Liver (tissue), 9 donors: ENCODE results near the gene SCN9A. TPM values are rescaled to one million over a fixed set of nuclear protein-coding genes. Genes with fewer than 3 reads are reported as not detected.

Source experiments
- DNase-seq: peaks from one replicate; pipeline ENCODE4 v3.0.0-alpha.2; 2017; ENCODE audit warnings: low spot score
- H3K27ac ChIP-seq, 2 donors: one replicate each; pipeline ENCODE4 v1.7.0; 2013; ENCODE audit warnings: inconsistent platforms in 2 of 2, low read length in 2 of 2, control low read depth in 1 of 2, low read depth in 1 of 2, mild to moderate bottlenecking in 1 of 2
- H3K27me3 ChIP-seq, 4 donors: one replicate each; pipeline versions ENCODE4 v1.6.1 to v1.7.0; 2013; ENCODE audit warnings: low read length in 3 of 4, inconsistent platforms in 1 of 4, mild to moderate bottlenecking in 1 of 4, moderate library complexity in 1 of 4; ENCODE audit not compliant: control insufficient read depth in 4 of 4, insufficient read depth in 4 of 4
- H3K36me3 ChIP-seq, 4 donors: one replicate each; pipeline versions ENCODE4 v1.6.1 to v1.7.0; 2013; ENCODE audit warnings: low read length in 3 of 4, mild to moderate bottlenecking in 3 of 4, low read depth in 1 of 4, moderate library complexity in 1 of 4; ENCODE audit not compliant: control insufficient read depth in 4 of 4, insufficient read depth in 3 of 4
- H3K4me1 ChIP-seq, 4 donors: one replicate each; pipeline versions ENCODE4 v1.6.1 to v1.7.0; 2013; ENCODE audit warnings: low read length in 3 of 4, mild to moderate bottlenecking in 3 of 4, moderate library complexity in 1 of 4; ENCODE audit not compliant: control insufficient read depth in 4 of 4, insufficient read depth in 4 of 4
- H3K4me3 ChIP-seq, 3 donors: one replicate each; pipeline versions ENCODE4 v1.6.1 to v1.7.0; 2013; ENCODE audit warnings: low read length in 3 of 3, control low read depth in 1 of 3, low read depth in 1 of 3, mild to moderate bottlenecking in 1 of 3
- H3K9ac ChIP-seq, 2 donors: one replicate each; pipeline ENCODE4 v1.7.0; 2013; ENCODE audit warnings: low read length in 2 of 2, mild to moderate bottlenecking in 2 of 2, moderate library complexity in 2 of 2, control low read depth in 1 of 2, low read depth in 1 of 2
- H3K9me3 ChIP-seq, 4 donors: one replicate each; pipeline versions ENCODE4 v1.6.1 to v1.7.0; 2013; ENCODE audit warnings: low read length in 3 of 4; ENCODE audit not compliant: control insufficient read depth in 4 of 4
- FOXA1 ChIP-seq: IDR thresholded peaks from 2 replicates; pipeline ENCODE4 v1.6.1; 2016; ENCODE audit warnings: antibody characterized with exemption
- FOXA2 ChIP-seq: IDR thresholded peaks from 2 replicates; pipeline ENCODE4 v1.6.1; 2016; ENCODE audit warnings: antibody characterized with exemption
- GABPA ChIP-seq, 2 donors: IDR thresholded peaks in 1 of 2; conservative IDR thresholded peaks in 1 of 2; 2 replicates each; pipeline ENCODE4 v1.6.1; 2016; ENCODE audit warnings: antibody characterized with exemption in 2 of 2, mild to moderate bottlenecking in 1 of 2, moderate library complexity in 1 of 2
- HNF4G ChIP-seq: IDR thresholded peaks from 2 replicates; pipeline ENCODE4 v1.6.1; 2016; ENCODE audit warnings: antibody characterized with exemption
- JUND ChIP-seq, 2 donors: IDR thresholded peaks; 2 replicates each; pipeline ENCODE4 v1.6.1; 2016; ENCODE audit warnings: antibody characterized with exemption in 2 of 2
- NR2F2 ChIP-seq: IDR thresholded peaks from 2 replicates; pipeline ENCODE4 v1.6.1; 2016; ENCODE audit warnings: antibody characterized with exemption
- RAD21 ChIP-seq, 2 donors: IDR thresholded peaks; 2 replicates each; pipeline ENCODE4 v1.6.1; 2016; ENCODE audit warnings: antibody characterized with exemption in 2 of 2, mild to moderate bottlenecking in 2 of 2
- RXRA ChIP-seq, 2 donors: IDR thresholded peaks; 2 replicates each; pipeline ENCODE4 v1.6.1; 2017 to 2018; ENCODE audit warnings: antibody characterized with exemption in 2 of 2, mild to moderate bottlenecking in 1 of 2
- SP1 ChIP-seq: IDR thresholded peaks from 2 replicates; pipeline ENCODE4 v1.6.1; 2018; ENCODE audit warnings: antibody characterized with exemption, mild to moderate bottlenecking
- YY1 ChIP-seq: IDR thresholded peaks from 2 replicates; pipeline ENCODE4 v1.6.1; 2016; ENCODE audit warnings: antibody characterized with exemption, mild to moderate bottlenecking
- WGBS: extraction: QIAGEN DNeasy Blood & Tissue Kit; methylation state at CpG from one replicate; pipeline ENCODE4 v1.1.7; 2013; 5-methylcytosine and 5-hydroxymethylcytosine counted together
- polyA plus RNA-seq, 2 donors: library from polyadenylated mRNA; stranded (reverse) in 1 of 2; unstranded in 1 of 2; fragments of 200-250 nt in 1 of 2; fragments of >200 nt in 1 of 2; fragmentation: Nextera tagmentation in 1 of 2; extraction: Ambion mirVana in 1 of 2; gene quantifications; one replicate each; pipeline versions ENCODE4 v1.2.1 to v1.2.3, GENCODE V29; 2013 to 2015
- total RNA-seq, 2 donors: library from RNA; depleted of rRNA; stranded (reverse); fragments of >200 nt; gene quantifications; one replicate each; pipeline ENCODE4 v1.2.3, GENCODE V29; 2014
- TF ChIP-seq, protein P1 (sequence below): fragments of 150-350 bp; IDR thresholded peaks from 2 replicates; pipeline ENCODE4 v1.5.1; 2017; ENCODE audit warnings: improper control_type of control experiment, low read depth, low read length; ENCODE audit not compliant: missing input control
- TF ChIP-seq, protein P2 (sequence below): IDR thresholded peaks from 2 replicates; pipeline ENCODE4 v1.6.1; 2016; ENCODE audit warnings: antibody characterized with exemption
- TF ChIP-seq, protein P3 (sequence below): IDR thresholded peaks from 2 replicates; pipeline ENCODE4 v1.6.1; 2016; ENCODE audit warnings: antibody characterized with exemption, mild to moderate bottlenecking
- TF ChIP-seq, protein P4 (sequence below): IDR thresholded peaks from 2 replicates; pipeline ENCODE4 v1.6.1; 2016; ENCODE audit warnings: antibody characterized with exemption
- donor health status: healthy.
- donor health status: healthy.
- donor health status: healthy.
- donor health status: healthy.
- donor health status: healthy.

The SCN9A gene
- total and polyA plus RNA-seq, 4 donors: 1.2 to 10.1 (median 9.2) TPM

DNA sequence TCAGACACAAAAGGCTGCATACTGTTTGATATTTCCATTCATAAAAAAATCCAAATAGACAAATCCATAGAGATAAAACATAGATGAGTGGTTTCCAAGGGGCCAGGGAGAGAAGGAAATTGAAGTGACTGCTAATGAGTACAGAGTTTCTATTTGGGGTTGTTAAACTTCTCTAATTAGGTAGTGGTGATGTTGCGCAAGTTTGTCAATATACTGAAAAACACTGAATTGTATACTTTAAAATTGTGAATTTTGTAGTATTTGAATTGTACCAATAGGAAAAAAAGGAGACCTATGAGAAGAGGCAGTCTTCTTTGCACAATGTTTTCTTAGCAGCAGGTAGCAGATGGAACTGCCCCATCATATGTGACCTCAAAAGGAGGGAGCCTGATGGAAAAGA is 71.1 kb downstream of the SCN9A start:
- Histone ChIP-seq H3K9me3 (no peaks in the 10 kb centered on the region), H3K36me3 (peaks cover 0 to 2% (median 0%) of the 10 kb centered on the region in 4 donors), H3K27me3 (no peaks in the 10 kb centered on the region), H3K9ac (no peak overlapping the region), H3K4me3 (no peak overlapping the region), H3K4me1 (no peaks in the 10 kb centered on the region), H3K27ac (no peak overlapping the region)
- WGBS: 100% methylated on average over 1 of the region's 1 CpG
- DNase-seq: no peak
- TF ChIP-seq FOXA1: no peak
- TF ChIP-seq, protein P1, sequence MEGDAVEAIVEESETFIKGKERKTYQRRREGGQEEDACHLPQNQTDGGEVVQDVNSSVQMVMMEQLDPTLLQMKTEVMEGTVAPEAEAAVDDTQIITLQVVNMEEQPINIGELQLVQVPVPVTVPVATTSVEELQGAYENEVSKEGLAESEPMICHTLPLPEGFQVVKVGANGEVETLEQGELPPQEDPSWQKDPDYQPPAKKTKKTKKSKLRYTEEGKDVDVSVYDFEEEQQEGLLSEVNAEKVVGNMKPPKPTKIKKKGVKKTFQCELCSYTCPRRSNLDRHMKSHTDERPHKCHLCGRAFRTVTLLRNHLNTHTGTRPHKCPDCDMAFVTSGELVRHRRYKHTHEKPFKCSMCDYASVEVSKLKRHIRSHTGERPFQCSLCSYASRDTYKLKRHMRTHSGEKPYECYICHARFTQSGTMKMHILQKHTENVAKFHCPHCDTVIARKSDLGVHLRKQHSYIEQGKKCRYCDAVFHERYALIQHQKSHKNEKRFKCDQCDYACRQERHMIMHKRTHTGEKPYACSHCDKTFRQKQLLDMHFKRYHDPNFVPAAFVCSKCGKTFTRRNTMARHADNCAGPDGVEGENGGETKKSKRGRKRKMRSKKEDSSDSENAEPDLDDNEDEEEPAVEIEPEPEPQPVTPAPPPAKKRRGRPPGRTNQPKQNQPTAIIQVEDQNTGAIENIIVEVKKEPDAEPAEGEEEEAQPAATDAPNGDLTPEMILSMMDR: no peak
- TF ChIP-seq, protein P2, sequence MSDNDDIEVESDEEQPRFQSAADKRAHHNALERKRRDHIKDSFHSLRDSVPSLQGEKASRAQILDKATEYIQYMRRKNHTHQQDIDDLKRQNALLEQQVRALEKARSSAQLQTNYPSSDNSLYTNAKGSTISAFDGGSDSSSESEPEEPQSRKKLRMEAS: no peak
- no peak for TF ChIP-seq JUND (IDR thresholded peaks at IDR 0.05)
- TF ChIP-seq GABPA (IDR thresholded peaks at IDR 0.05 in 1 of 2, conservative IDR thresholded peaks at IDR 0.05 in 1 of 2): no peak
- TF ChIP-seq FOXA2: no peak
- TF ChIP-seq RXRA (IDR thresholded peaks at IDR 0.05): no peak
- TF ChIP-seq, protein P3, sequence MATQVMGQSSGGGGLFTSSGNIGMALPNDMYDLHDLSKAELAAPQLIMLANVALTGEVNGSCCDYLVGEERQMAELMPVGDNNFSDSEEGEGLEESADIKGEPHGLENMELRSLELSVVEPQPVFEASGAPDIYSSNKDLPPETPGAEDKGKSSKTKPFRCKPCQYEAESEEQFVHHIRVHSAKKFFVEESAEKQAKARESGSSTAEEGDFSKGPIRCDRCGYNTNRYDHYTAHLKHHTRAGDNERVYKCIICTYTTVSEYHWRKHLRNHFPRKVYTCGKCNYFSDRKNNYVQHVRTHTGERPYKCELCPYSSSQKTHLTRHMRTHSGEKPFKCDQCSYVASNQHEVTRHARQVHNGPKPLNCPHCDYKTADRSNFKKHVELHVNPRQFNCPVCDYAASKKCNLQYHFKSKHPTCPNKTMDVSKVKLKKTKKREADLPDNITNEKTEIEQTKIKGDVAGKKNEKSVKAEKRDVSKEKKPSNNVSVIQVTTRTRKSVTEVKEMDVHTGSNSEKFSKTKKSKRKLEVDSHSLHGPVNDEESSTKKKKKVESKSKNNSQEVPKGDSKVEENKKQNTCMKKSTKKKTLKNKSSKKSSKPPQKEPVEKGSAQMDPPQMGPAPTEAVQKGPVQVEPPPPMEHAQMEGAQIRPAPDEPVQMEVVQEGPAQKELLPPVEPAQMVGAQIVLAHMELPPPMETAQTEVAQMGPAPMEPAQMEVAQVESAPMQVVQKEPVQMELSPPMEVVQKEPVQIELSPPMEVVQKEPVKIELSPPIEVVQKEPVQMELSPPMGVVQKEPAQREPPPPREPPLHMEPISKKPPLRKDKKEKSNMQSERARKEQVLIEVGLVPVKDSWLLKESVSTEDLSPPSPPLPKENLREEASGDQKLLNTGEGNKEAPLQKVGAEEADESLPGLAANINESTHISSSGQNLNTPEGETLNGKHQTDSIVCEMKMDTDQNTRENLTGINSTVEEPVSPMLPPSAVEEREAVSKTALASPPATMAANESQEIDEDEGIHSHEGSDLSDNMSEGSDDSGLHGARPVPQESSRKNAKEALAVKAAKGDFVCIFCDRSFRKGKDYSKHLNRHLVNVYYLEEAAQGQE: no peak
- TF ChIP-seq NR2F2: no peak
- TF ChIP-seq RAD21 (IDR thresholded peaks at IDR 0.05): no peak
- no peak for TF ChIP-seq YY1
- TF ChIP-seq, protein P4, sequence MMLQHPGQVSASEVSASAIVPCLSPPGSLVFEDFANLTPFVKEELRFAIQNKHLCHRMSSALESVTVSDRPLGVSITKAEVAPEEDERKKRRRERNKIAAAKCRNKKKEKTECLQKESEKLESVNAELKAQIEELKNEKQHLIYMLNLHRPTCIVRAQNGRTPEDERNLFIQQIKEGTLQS: no peak

DNA sequence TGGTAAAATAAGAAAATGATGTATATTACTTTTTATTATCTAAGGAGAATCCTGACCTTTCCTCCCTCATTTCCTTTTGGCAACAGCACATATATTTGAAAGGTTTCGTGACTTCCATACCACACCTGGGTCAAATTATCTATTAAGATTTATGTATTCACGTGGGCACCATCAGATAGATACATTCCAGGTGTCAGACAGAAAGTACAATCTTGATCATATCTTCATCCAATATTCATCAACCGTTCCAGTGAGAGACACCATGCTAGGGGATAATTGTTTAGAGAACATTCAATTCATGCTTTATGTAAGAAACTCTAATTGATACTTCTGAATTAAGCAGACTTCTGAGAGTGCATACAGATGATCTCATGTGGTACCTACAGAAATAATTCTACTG is 73.7 kb downstream of the SCN9A start:
- Histone ChIP-seq H3K4me3 (no peak overlapping the region), H3K4me1 (no peaks in the 10 kb centered on the region), H3K9me3 (no peaks in the 10 kb centered on the region), H3K27me3 (no peaks in the 10 kb centered on the region), H3K36me3 (peaks cover 0 to 2% (median 0%) of the 10 kb centered on the region in 4 donors), H3K27ac (no peak overlapping the region), H3K9ac (no peak overlapping the region)
- DNase-seq: no peak
- WGBS: 63% methylated on average over 3 of the region's 3 CpGs
- no peak for TF ChIP-seq RAD21 (IDR thresholded peaks at IDR 0.05)
- TF ChIP-seq, protein P4: no peak
- no peak for TF ChIP-seq HNF4G
- no peak for TF ChIP-seq SP1
